Chondrocyte (in vitro differentiated cells): ENCODE measurements around the gene L3MBTL4. TPM values are rescaled to one million over a fixed set of nuclear protein-coding genes. Genes with fewer than 3 reads are reported as not detected.

Source experiments
- DNase-seq: peaks from one replicate; pipeline ENCODE4 v3.0.0; 2021; ENCODE audit warnings: mixed read lengths, low spot score
- H3K27ac Mint-ChIP-seq: one replicate; pipeline ENCODE4 v1.8.0; 2021; ENCODE audit warnings: mild to moderate bottlenecking, moderate library complexity, mixed read lengths; ENCODE audit not compliant: unreplicated experiment
- H3K27me3 Mint-ChIP-seq: 2 replicates; pipeline ENCODE4 v1.8.0; 2021; ENCODE audit warnings: low read depth, mixed read lengths
- H3K36me3 Mint-ChIP-seq: 2 replicates; pipeline ENCODE4 v1.8.0; 2021; ENCODE audit warnings: low read depth, mixed read lengths
- H3K4me1 Mint-ChIP-seq: 2 replicates; pipeline ENCODE4 v1.8.0; 2021; ENCODE audit warnings: low read depth, mild to moderate bottlenecking, mixed read lengths
- H3K4me3 Mint-ChIP-seq: one replicate; pipeline ENCODE4 v1.8.0; 2021; ENCODE audit warnings: mild to moderate bottlenecking, moderate library complexity, mixed read lengths; ENCODE audit not compliant: unreplicated experiment
- H3K9me3 Mint-ChIP-seq: 2 replicates; pipeline ENCODE4 v1.8.0; 2021; ENCODE audit warnings: low read depth, mixed read lengths
- total RNA-seq: library from RNA; stranded (reverse); gene quantifications from 3 replicates; pipeline ENCODE4 v1.2.1, GENCODE V29; 2021
- TF ChIP-seq, protein P1 (sequence below): fragments of 200-600 bp; sonication (generic); IDR thresholded peaks from 2 replicates; pipeline ENCODE4 v1.5.0; 2021; ENCODE audit warnings: antibody characterized with exemption, mild to moderate bottlenecking, moderate library complexity

Gene L3MBTL4
- total RNA-seq, 1 donor from 2014 or later = 1.0 TPM

DNA sequence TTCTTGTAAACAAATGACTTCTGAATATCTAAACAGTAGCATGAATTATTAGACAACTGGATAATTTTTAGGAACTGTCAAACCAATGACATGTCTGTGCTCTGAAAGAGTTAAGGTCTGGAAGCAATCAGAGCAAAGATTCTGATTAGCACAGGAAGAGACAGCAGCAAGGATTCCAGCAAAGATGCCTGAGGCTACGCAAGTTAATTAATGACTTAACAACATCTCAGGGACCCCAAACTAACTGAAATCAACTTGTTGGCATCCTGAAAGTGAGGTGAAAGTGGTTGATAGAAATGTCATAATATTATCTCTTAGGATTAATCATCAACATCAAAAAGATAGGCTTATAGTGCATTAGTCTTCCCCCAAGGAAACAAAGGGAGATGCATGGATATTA, 396.0 kb downstream of the L3MBTL4 start:
- no peak overlapping the region for H3K4me3 Mint-ChIP-seq
- H3K36me3 Mint-ChIP-seq = no peaks in the 10 kb centered on the region
- TF ChIP-seq, protein P1, sequence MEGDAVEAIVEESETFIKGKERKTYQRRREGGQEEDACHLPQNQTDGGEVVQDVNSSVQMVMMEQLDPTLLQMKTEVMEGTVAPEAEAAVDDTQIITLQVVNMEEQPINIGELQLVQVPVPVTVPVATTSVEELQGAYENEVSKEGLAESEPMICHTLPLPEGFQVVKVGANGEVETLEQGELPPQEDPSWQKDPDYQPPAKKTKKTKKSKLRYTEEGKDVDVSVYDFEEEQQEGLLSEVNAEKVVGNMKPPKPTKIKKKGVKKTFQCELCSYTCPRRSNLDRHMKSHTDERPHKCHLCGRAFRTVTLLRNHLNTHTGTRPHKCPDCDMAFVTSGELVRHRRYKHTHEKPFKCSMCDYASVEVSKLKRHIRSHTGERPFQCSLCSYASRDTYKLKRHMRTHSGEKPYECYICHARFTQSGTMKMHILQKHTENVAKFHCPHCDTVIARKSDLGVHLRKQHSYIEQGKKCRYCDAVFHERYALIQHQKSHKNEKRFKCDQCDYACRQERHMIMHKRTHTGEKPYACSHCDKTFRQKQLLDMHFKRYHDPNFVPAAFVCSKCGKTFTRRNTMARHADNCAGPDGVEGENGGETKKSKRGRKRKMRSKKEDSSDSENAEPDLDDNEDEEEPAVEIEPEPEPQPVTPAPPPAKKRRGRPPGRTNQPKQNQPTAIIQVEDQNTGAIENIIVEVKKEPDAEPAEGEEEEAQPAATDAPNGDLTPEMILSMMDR = no peak

DNA sequence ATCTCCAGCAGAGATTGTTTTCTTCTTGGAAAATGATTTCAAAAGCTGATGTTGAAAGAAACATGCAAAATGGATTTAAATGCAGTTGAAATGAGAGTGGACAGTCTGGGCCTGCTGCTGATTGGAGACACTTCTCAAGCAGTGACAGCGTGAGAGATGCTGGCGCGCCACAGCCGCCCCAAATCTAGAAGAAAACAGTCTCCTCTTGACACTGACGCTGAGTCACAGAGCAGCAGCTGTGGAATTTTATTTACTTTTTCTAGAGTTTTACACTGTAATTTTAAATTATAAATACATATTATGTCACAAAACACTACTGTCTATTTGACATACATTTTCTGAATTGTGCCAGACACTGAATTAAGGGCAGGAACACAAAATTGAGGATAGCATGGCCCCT, 397.5 kb downstream of the L3MBTL4 start:
- TF ChIP-seq, protein P1 = no peak
- Mint-ChIP-seq H3K27me3 (no peaks in the 10 kb centered on the region), H3K36me3 (no peaks in the 10 kb centered on the region), H3K27ac (no peak overlapping the region), H3K4me3 (no peak overlapping the region), H3K9me3 (no peaks in the 10 kb centered on the region), H3K4me1 (peaks cover 10% of the 10 kb centered on the region)
- DNase-seq = no peak

More for the DNA sequence above, 396.0 kb downstream of the L3MBTL4 start:
- Mint-ChIP-seq H3K27ac (no peak overlapping the region), H3K27me3 (no peaks in the 10 kb centered on the region), H3K9me3 (no peaks in the 10 kb centered on the region), H3K4me1 (peaks cover 17% of the 10 kb centered on the region)
- DNase-seq = no peak

DNA sequence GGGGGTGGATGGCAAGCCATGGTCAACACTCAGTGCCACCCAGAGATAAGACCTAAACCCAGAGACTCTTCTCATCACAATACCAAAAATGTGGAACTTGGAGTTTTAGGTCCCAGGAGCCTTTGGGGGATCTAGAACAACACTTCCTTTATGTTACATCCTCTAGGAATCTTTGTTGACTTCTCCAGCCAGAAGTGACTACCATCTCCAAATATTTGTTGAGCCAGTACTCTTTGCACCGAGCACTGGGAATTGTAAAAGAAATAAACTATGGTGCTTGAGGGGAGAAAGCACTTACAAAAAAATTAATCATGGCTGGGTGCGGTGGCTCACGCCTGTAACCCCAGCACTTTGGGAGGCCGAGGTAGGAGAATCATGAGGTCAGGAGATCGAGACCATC, 399.3 kb downstream of the L3MBTL4 start:
- TF ChIP-seq, protein P1 = no peak
- peaks cover 10% of the 10 kb centered on the region for H3K4me1 Mint-ChIP-seq
- peak overlapping the region; percentile 13 for H3K27ac Mint-ChIP-seq
- DNase-seq = no peak
- H3K27me3 Mint-ChIP-seq = no peaks in the 10 kb centered on the region
- H3K36me3 Mint-ChIP-seq = no peaks in the 10 kb centered on the region
- no peak overlapping the region for H3K4me3 Mint-ChIP-seq
- H3K9me3 Mint-ChIP-seq = no peaks in the 10 kb centered on the region

DNA sequence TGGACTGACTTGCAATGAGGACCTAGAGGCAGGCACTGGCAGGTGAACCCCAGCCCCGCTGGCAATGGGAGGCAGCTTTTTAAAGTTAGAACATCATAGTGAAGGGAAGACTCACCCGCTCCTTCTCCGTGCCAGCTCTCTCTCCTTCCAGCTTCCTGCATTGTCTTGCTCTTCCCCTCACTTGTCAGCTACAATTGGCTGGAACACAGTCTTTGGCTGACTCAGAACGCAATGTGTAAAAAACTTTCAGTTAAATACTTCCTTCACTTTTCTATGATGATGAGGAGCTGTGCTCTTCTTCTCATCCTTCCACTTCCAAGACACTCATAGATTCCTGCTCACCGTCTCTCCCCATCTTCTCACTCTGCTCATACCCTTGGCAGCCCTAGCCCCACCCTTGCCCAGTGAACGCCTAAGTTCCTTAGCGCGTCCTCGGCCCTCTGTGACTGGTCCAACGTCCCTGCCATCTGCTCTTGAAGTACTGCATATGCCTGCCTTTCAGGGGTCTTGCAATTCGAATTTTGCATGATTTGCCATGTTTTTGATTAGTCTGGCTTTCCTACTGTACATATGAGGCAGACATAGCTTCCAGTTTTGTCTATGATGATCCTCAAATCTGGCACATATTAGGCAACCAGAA, 401.4 kb downstream of the L3MBTL4 start:
- H3K27me3 Mint-ChIP-seq = no peaks in the 10 kb centered on the region
- H3K9me3 Mint-ChIP-seq = no peaks in the 10 kb centered on the region
- DNase-seq = no peak
- H3K4me1 Mint-ChIP-seq = peaks cover 17% of the 10 kb centered on the region
- TF ChIP-seq, protein P1 = no peak
- H3K4me3 Mint-ChIP-seq = no peak overlapping the region
- H3K36me3 Mint-ChIP-seq = no peaks in the 10 kb centered on the region
- H3K27ac Mint-ChIP-seq = no peak overlapping the region

DNA sequence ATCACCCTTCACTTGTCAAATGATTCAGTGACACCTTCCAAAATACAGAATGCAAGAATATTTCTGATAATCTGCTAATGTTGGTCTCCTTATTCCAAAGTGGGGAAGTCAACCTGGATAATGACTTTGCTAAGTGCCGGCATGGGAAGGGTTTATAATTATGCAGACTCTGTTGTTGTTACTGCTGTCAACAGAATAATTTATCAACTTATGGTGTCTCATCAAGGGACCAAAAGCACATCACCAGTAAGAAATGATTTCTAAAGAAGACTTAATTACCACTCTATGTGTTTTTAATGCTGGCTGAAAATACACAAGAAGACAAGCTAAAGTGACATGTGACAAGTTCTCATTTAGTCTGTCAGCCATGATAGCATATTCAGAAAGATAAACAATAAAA, 403.8 kb downstream of the L3MBTL4 start:
- Mint-ChIP-seq H3K27ac (no peak overlapping the region), H3K27me3 (no peaks in the 10 kb centered on the region), H3K36me3 (no peaks in the 10 kb centered on the region), H3K4me1 (peaks cover 7% of the 10 kb centered on the region), H3K4me3 (no peak overlapping the region), H3K9me3 (no peaks in the 10 kb centered on the region)
- DNase-seq = no peak
- TF ChIP-seq, protein P1 = no peak
